ENCODE data around the gene ASCC1.

ASCC1 gene

DNA sequence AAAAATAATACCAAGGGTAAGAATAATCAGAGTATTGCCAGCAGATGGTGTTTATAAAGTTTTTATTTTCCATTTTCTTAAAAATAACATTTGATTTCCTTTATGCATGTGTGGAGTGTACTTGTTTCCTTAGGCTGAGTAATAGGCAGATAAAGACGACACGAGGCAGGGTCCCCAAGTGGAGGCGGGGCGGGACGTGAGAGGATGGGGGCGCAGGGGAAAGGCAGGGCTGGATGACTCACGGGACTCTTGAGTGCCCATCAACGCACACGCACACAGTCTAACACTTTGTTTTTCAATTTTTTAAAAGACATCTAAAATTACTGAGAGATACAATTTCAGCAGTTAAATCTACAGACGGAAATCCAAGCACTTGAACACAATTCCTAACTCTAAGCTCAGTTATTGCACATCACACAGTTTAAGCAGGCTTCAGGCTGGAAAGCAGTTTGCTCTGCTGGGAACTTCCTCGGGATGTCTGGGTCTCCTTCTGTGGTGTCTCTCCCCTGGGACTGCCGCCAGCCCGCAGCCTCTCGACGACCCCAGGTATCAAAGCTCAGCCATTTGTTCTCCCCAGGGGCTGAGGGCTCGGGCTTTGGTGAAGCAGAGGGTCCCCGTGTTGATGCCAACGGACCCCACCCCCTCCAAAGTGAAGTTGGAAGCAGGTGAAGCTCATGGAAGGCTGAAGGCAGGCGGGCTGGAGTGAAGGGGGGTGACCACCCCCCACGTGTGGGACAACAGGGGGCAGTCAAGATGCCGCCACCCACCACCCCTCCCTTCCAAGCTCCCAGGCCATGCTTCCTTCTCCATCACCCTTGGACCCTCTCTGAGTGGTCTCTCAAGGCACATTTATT lies 156.9 kb downstream of the ASCC1 start:
- no peaks in the 10 kb centered on the region for H3K36me3 ChIP-seq (ENCODE audit: insufficient read depth, low read length)
- no peaks in the 10 kb centered on the region for H3K9me3 ChIP-seq (ENCODE audit: control insufficient read depth, insufficient read depth, low read length)
- H3K9ac ChIP-seq (ENCODE audit: low read depth, low read length), result no peak overlapping the region
- peaks cover 9% of the 10 kb centered on the region; the same call in 1 of the 2 replicates for H3K4me1 ChIP-seq (ENCODE audit: insufficient read depth, low read length)

GRCh38 chr10:72058347-72058898 lies 157.7 kb downstream of the ASCC1 start:
- H3K36me3 ChIP-seq (ENCODE audit: insufficient read depth, low read length), result no peaks in the 10 kb centered on the region
- H3K9ac ChIP-seq (ENCODE audit: low read depth, low read length), result no peak overlapping the region
- H3K9me3 ChIP-seq (ENCODE audit: control insufficient read depth, insufficient read depth, low read length), result no peaks in the 10 kb centered on the region
- H3K4me1 ChIP-seq (ENCODE audit: insufficient read depth, low read length), result peaks cover 9% of the 10 kb centered on the region; the same call in 1 of the 2 replicates

GRCh38 chr10:72056932-72057751 lies 158.9 kb downstream of the ASCC1 start:
- Histone ChIP-seq H3K4me1 (ENCODE audit: insufficient read depth, low read length) (peaks cover 9% of the 10 kb centered on the region; the same call in 1 of the 2 replicates), H3K9me3 (ENCODE audit: control insufficient read depth, insufficient read depth, low read length) (no peaks in the 10 kb centered on the region), H3K36me3 (ENCODE audit: insufficient read depth, low read length) (no peaks in the 10 kb centered on the region), H3K9ac (ENCODE audit: low read depth, low read length) (no peak overlapping the region)

DNA sequence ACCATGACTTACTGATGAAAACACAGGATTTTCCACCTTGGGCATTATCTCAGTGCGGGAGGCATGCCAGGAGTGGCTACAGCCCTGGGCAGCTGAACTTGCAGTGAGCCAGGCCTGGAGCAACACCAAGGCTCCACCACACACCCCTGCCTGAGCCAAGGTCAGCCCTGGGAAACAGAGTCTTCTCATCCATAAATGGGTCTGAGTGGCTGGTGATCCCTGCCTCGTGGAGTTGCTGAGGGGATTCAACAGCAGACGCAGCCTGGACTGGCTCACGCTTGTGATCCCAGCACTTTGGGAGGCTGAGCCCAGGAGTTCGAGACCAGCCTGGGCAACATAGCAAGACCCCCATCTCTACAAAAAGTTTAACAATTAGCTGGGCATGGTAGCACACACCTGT lies 160.0 kb downstream of the ASCC1 start:
- no peak overlapping the region for H3K9ac ChIP-seq (ENCODE audit: low read depth, low read length)
- no peaks in the 10 kb centered on the region for H3K36me3 ChIP-seq (ENCODE audit: insufficient read depth, low read length)
- peaks cover 6% of the 10 kb centered on the region; the same call in 1 of the 2 replicates for H3K4me1 ChIP-seq (ENCODE audit: insufficient read depth, low read length)
- no peaks in the 10 kb centered on the region for H3K9me3 ChIP-seq (ENCODE audit: control insufficient read depth, insufficient read depth, low read length)

DNA sequence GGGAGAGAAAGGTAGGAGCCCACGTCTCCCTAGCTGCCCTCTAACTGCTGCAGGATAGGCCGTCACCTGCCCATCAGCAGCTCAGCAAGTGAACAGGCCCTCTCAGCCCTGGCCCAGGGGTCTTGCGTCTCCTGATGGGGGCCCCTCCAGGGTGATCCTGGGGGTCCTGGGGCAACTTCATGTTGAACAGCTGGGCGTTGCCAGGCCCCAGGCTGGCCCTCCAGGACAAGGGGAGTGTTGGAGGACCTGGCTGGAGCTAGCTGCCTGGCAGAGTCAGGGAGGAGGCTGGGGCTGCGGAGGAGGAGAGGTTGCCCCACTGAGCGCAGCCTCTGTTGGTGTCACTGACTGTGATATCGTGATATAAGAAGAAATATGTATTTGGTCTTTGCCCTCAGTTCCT lies 162.4 kb downstream of the ASCC1 start:
- no peak overlapping the region for H3K9ac ChIP-seq (ENCODE audit: low read depth, low read length)
- H3K4me1 ChIP-seq (ENCODE audit: insufficient read depth, low read length), result no peaks in the 10 kb centered on the region
- H3K36me3 ChIP-seq (ENCODE audit: insufficient read depth, low read length), result no peaks in the 10 kb centered on the region
- 0 out of 2 replicates have a peak, but pooled peaks cover 4% of the 10 kb centered on the region for H3K9me3 ChIP-seq (ENCODE audit: control insufficient read depth, insufficient read depth, low read length)

GRCh38 chr10:72050873-72051272 lies 165.2 kb downstream of the ASCC1 start:
- Histone ChIP-seq H3K4me1 (ENCODE audit: insufficient read depth, low read length) (no peaks in the 10 kb centered on the region), H3K9me3 (ENCODE audit: control insufficient read depth, insufficient read depth, low read length) (0 out of 2 replicates have a peak, but pooled peaks cover 4% of the 10 kb centered on the region), H3K9ac (ENCODE audit: low read depth, low read length) (no peak overlapping the region), H3K36me3 (ENCODE audit: insufficient read depth, low read length) (no peaks in the 10 kb centered on the region)

- H3K9me3 ChIP-seq (ENCODE audit: control insufficient read depth, insufficient read depth, low read length), result 0 out of 2 replicates have a peak, but pooled peaks cover 4% of the 10 kb centered on the region
- H3K9ac ChIP-seq (ENCODE audit: low read depth, low read length), result no peak overlapping the region
- H3K4me1 ChIP-seq (ENCODE audit: insufficient read depth, low read length), result no peaks in the 10 kb centered on the region
- no peaks in the 10 kb centered on the region for H3K36me3 ChIP-seq (ENCODE audit: insufficient read depth, low read length)
Observed at GRCh38 chr10:72049969-72050781, 165.9 kb downstream of the ASCC1 start.

DNA sequence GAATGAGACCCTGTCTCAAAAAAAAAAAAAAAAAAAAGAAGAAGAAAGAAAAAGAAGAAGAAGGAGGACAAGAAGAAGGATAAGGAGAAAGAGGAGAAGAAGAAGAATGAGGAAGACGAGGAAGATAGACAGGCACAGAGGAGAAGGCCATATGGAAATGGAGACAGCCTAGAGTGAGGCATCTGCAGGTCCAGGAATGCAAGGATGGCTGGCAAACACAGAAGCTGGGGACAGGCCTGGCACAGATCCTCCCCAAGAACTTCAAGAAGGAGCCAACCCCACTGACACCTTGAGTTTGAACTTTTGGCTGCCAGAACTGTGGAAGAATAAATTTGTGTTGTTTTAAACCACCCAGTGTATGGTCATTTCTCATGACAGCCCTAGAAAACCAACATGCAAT lies 166.6 kb downstream of the ASCC1 start:
- Histone ChIP-seq H3K36me3 (ENCODE audit: insufficient read depth, low read length) (no peaks in the 10 kb centered on the region), H3K9me3 (ENCODE audit: control insufficient read depth, insufficient read depth, low read length) (0 out of 2 replicates have a peak, but pooled peaks cover 4% of the 10 kb centered on the region), H3K4me1 (ENCODE audit: insufficient read depth, low read length) (no peaks in the 10 kb centered on the region), H3K9ac (ENCODE audit: low read depth, low read length) (no peak overlapping the region)

DNA sequence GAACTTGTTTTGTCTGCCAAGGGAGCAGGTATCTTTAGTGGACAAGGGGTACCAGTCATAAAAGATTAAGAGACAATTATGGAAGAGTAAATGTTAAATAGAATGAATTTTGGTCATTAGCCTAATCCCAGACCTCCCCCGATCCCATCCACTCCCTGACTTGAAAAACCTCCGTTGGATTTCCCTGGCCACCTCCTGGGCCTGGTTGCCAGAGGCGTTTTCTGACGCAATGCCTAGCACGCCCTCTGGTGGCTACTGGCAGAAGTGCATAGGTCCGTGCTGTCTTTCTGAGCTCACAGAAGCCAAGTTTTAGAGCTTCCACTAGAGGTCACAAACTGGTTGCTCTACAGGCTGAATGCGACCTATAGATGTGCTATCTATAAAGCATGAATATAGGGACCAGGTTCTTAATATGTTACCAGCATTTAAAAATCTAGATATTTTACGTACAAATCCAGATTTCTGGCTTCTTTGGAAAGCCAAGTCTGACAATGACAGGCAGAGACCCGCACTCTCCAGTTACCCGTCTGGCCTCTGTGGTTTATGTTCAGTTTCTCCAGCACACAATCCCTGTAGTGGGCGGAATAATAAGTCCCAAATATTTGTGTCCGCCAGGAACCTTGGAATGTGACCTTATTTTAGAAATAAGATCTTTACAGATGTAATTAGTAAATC lies 167.5 kb downstream of the ASCC1 start:
- Histone ChIP-seq H3K36me3 (ENCODE audit: insufficient read depth, low read length) (no peaks in the 10 kb centered on the region), H3K9ac (ENCODE audit: low read depth, low read length) (no peak overlapping the region), H3K9me3 (ENCODE audit: control insufficient read depth, insufficient read depth, low read length) (0 out of 2 replicates have a peak, but pooled peaks cover 4% of the 10 kb centered on the region), H3K4me1 (ENCODE audit: insufficient read depth, low read length) (no peaks in the 10 kb centered on the region)

Measured in ES-I3 (cell line).